Measurements from ENCODE around the gene GLIS1.
"Not testable (repeated sequence)": the region's sequence is repeated elsewhere in the genome, so short reads cannot be mapped to it uniquely, and the experiment has no call there.

Gene GLIS1

GRCh38 chr1:53656747-53657530 lies 82.0 kb downstream of the GLIS1 start:
- in situ Hi-C loops (cut with MboI; ENCODE audit: low sequenced_read_pairs) = no loop called here

- in situ Hi-C loops (cut with MboI; ENCODE audit: low sequenced_read_pairs) = no loop called here
Measured at GRCh38 chr1:53655931-53656746, 82.8 kb downstream of the GLIS1 start.

- in situ Hi-C loops (cut with MboI; ENCODE audit: low sequenced_read_pairs) = no loop called here
Measured at GRCh38 chr1:53654216-53655210, 84.5 kb downstream of the GLIS1 start.

GRCh38 chr1:53653631-53654030 lies 85.3 kb downstream of the GLIS1 start:
- in situ Hi-C loops (cut with MboI; ENCODE audit: low sequenced_read_pairs) = no loop called here

- in situ Hi-C loops (cut with MboI; ENCODE audit: low sequenced_read_pairs) = no loop called here
Measured at GRCh38 chr1:53653200-53653575, 85.8 kb downstream of the GLIS1 start.

GRCh38 chr1:53652441-53653199 lies 86.3 kb downstream of the GLIS1 start:
- in situ Hi-C loops (cut with MboI; ENCODE audit: low sequenced_read_pairs) = no loop called here

- in situ Hi-C loops (cut with MboI; ENCODE audit: low sequenced_read_pairs) = no loop called here
Measured at GRCh38 chr1:53651356-53651755, 87.6 kb downstream of the GLIS1 start.

GRCh38 chr1:53648516-53648915 lies 90.4 kb downstream of the GLIS1 start:
- in situ Hi-C loops (cut with MboI; ENCODE audit: low sequenced_read_pairs) = no loop called here

GRCh38 chr1:53647915-53648314 lies 91.0 kb downstream of the GLIS1 start:
- in situ Hi-C loops (cut with MboI; ENCODE audit: low sequenced_read_pairs) = not testable (repeated sequence)

GRCh38 chr1:53646732-53647131 lies 92.2 kb downstream of the GLIS1 start:
- in situ Hi-C loops (cut with MboI; ENCODE audit: low sequenced_read_pairs) = no loop called here

GRCh38 chr1:53645690-53646078 lies 93.3 kb downstream of the GLIS1 start:
- in situ Hi-C loops (cut with MboI; ENCODE audit: low sequenced_read_pairs) = no loop called here

GRCh38 chr1:53644909-53645689 lies 93.9 kb downstream of the GLIS1 start:
- in situ Hi-C loops (cut with MboI; ENCODE audit: low sequenced_read_pairs) = no loop called here

- in situ Hi-C loops (cut with MboI; ENCODE audit: low sequenced_read_pairs) = no loop called here
Measured at GRCh38 chr1:53644496-53644895, 94.5 kb downstream of the GLIS1 start.

GRCh38 chr1:53643881-53644390 lies 95.0 kb downstream of the GLIS1 start:
- in situ Hi-C loops (cut with MboI; ENCODE audit: low sequenced_read_pairs) = no loop called here

- in situ Hi-C loops (cut with MboI; ENCODE audit: low sequenced_read_pairs) = no loop called here
Measured at GRCh38 chr1:53643041-53643880, 95.7 kb downstream of the GLIS1 start.

GRCh38 chr1:53642607-53643006 lies 96.4 kb downstream of the GLIS1 start:
- in situ Hi-C loops (cut with MboI; ENCODE audit: low sequenced_read_pairs) = no loop called here

- in situ Hi-C loops (cut with MboI; ENCODE audit: low sequenced_read_pairs) = no loop called here
Measured at GRCh38 chr1:53642215-53642555, 96.8 kb downstream of the GLIS1 start.

GRCh38 chr1:53641481-53642214 lies 97.3 kb downstream of the GLIS1 start:
- in situ Hi-C loops (cut with MboI; ENCODE audit: low sequenced_read_pairs) = no loop called here
